WTC11 (cell line): Measurements from ENCODE around the gene IMPDH2. TPM values are rescaled to one million over a fixed set of nuclear protein-coding genes. Genes with fewer than 3 reads are reported as not detected.

Experiments
- AR ChIP-seq: fragments of 250-450 bp; sonication (Bioruptor Pico); IDR thresholded peaks from 2 replicates; pipeline ENCODE4 v1.9.0; 2021; ENCODE audit warnings: mild to moderate bottlenecking
- ATF1 ChIP-seq: sonication (generic); formaldehyde crosslinking; IDR thresholded peaks from 2 replicates; pipeline ENCODE4 v1.8.1; 2023; ENCODE audit warnings: mild to moderate bottlenecking, moderate library complexity, missing genetic modification reagents
- E2F4 ChIP-seq: sonication (generic); formaldehyde crosslinking; IDR thresholded peaks from 2 replicates; pipeline ENCODE4 v1.8.1; 2022; ENCODE audit warnings: low read depth, mild to moderate bottlenecking, moderate library complexity, missing genetic modification reagents, borderline replicate concordance
- EMX1 ChIP-seq: fragments of 250-450 bp; sonication (Bioruptor Pico); IDR thresholded peaks from 2 replicates; pipeline ENCODE4 v1.8.0; 2021; ENCODE audit warnings: mild to moderate bottlenecking
- ERG ChIP-seq: fragments of 250-450 bp; sonication (Bioruptor Pico); IDR thresholded peaks from 2 replicates; pipeline ENCODE4 v1.8.0; 2021; ENCODE audit warnings: mild to moderate bottlenecking
- ETV6 ChIP-seq: sonication (generic); formaldehyde crosslinking; IDR thresholded peaks from 2 replicates; pipeline ENCODE4 v1.8.1; 2022; ENCODE audit warnings: mild to moderate bottlenecking, missing genetic modification reagents
- FOXP4 ChIP-seq: sonication (generic); formaldehyde crosslinking; IDR thresholded peaks from 2 replicates; pipeline ENCODE4 v1.8.0; 2022; ENCODE audit warnings: mild to moderate bottlenecking, missing genetic modification reagents
- IRF1 ChIP-seq: sonication (generic); formaldehyde crosslinking; IDR thresholded peaks from 2 replicates; pipeline ENCODE4 v1.8.0; 2023; ENCODE audit warnings: missing genetic modification reagents
- MAX ChIP-seq: sonication (generic); formaldehyde crosslinking; IDR thresholded peaks from 2 replicates; pipeline ENCODE4 v1.8.0; 2022; ENCODE audit warnings: mild to moderate bottlenecking, missing genetic modification reagents
- MLX ChIP-seq: sonication (generic); formaldehyde crosslinking; IDR thresholded peaks from 2 replicates; pipeline ENCODE4 v1.8.1; 2023; ENCODE audit warnings: mild to moderate bottlenecking, missing genetic modification reagents, moderate library complexity
- MXD4 ChIP-seq: fragments of 250-450 bp; sonication (Bioruptor Pico); IDR thresholded peaks from 2 replicates; pipeline ENCODE4 v1.8.0; 2021; ENCODE audit warnings: mild to moderate bottlenecking, moderate library complexity, borderline replicate concordance
- MYBL2 ChIP-seq: sonication (generic); formaldehyde crosslinking; IDR thresholded peaks from 2 replicates; pipeline ENCODE4 v1.8.1; 2023; ENCODE audit warnings: mild to moderate bottlenecking, moderate library complexity, missing genetic modification reagents
- NFE2L1 ChIP-seq: sonication (generic); formaldehyde crosslinking; IDR thresholded peaks from 2 replicates; pipeline ENCODE4 v1.8.1; 2023; ENCODE audit warnings: missing genetic modification reagents
- NFYB ChIP-seq: sonication (generic); formaldehyde crosslinking; conservative IDR thresholded peaks from 2 replicates; pipeline ENCODE4 v1.8.0; 2022; ENCODE audit warnings: low read depth, missing genetic modification reagents
- SOX15 ChIP-seq: fragments of 250-450 bp; sonication (Bioruptor Pico); IDR thresholded peaks from 2 replicates; pipeline ENCODE4 v1.9.0; 2021; ENCODE audit warnings: mild to moderate bottlenecking
- USF2 ChIP-seq: sonication (generic); formaldehyde crosslinking; IDR thresholded peaks from 2 replicates; pipeline ENCODE4 v1.8.1; 2023; ENCODE audit warnings: mild to moderate bottlenecking, missing genetic modification reagents, moderate library complexity
- ZBTB21 ChIP-seq: sonication (generic); formaldehyde crosslinking; IDR thresholded peaks from 2 replicates; pipeline ENCODE4 v1.8.1; 2023; ENCODE audit warnings: mild to moderate bottlenecking, missing genetic modification reagents, borderline replicate concordance
- ZMAT4 ChIP-seq: fragments of 250-450 bp; sonication (Bioruptor Pico); IDR thresholded peaks from 2 replicates; pipeline ENCODE4 v1.9.0; 2021; ENCODE audit warnings: mild to moderate bottlenecking
- ZNF281 ChIP-seq: sonication (generic); formaldehyde crosslinking; IDR thresholded peaks from 2 replicates; pipeline ENCODE4 v1.8.0; 2023; ENCODE audit warnings: mild to moderate bottlenecking, missing genetic modification reagents
- ZNF416 ChIP-seq: fragments of 250-450 bp; sonication (Bioruptor Pico); IDR thresholded peaks from 2 replicates; pipeline ENCODE4 v1.9.0; 2021; ENCODE audit warnings: mild to moderate bottlenecking, inconsistent platforms
- total RNA-seq: library from RNA; stranded (reverse); gene quantifications from 3 replicates; pipeline ENCODE4 v1.2.3, GENCODE V29; 2021

The IMPDH2 gene
- total RNA-seq, 1 experiment from 2014 or later = 452 TPM

- TF ChIP-seq ZNF281 (CRISPR knock-in tag) (peak; percentile 84), ETV6 (CRISPR knock-in tag) (peak; percentile 93), MAX (CRISPR knock-in tag) (peak; percentile 95), USF2 (CRISPR knock-in tag) (peak; percentile 55; the same call in 1 of the 2 replicates), MLX (CRISPR knock-in tag) (peak; percentile 88; the same call in 1 of the 2 replicates), MYBL2 (CRISPR knock-in tag) (peak; percentile 72; the same call in 1 of the 2 replicates), ZMAT4 (peak; percentile 92), SOX15 (CRISPR knock-in tag) (no peak), NFE2L1 (CRISPR knock-in tag) (peak; percentile 67; the same call in 1 of the 2 replicates), ATF1 (CRISPR knock-in tag) (peak; percentile 94), E2F4 (CRISPR knock-in tag) (peak; percentile 74; the same call in 1 of the 2 replicates), AR (CRISPR knock-in tag) (peak; percentile 87; the same call in 1 of the 2 replicates), IRF1 (CRISPR knock-in tag) (peak; percentile 69; the same call in 1 of the 2 replicates), ZBTB21 (CRISPR knock-in tag) (peak; percentile 96), ZNF416 (CRISPR knock-in tag) (peak; percentile 94), FOXP4 (peak; percentile 90; the same call in 1 of the 2 replicates), ERG (CRISPR knock-in tag) (peak; percentile 92), EMX1 (CRISPR knock-in tag) (peak; percentile 93), MXD4 (CRISPR knock-in tag) (no peak), NFYB (CRISPR knock-in tag) (no peak)
Measured at GRCh38 chr3:49028673-49029562, at the start of gene IMPDH2 (continued).
